Parathyroid adenoma (tissue), 2 donors: ENCODE results near the gene TMEM79.

Source experiments
- H2AFZ ChIP-seq: fragments of 300-600 bp; sonication (generic); one replicate; pipeline ENCODE4 v1.7.0; 2017; ENCODE audit warnings: antibody characterized with exemption, mild to moderate bottlenecking
- H3K27ac ChIP-seq: fragments of 300-600 bp; sonication (generic); one replicate; pipeline ENCODE4 v1.7.0; 2017
- H3K27me3 ChIP-seq: fragments of 300-600 bp; sonication (generic); one replicate; pipeline ENCODE4 v1.7.0; 2017; ENCODE audit warnings: low read length; ENCODE audit not compliant: control insufficient read depth, insufficient read depth
- H3K36me3 ChIP-seq: fragments of 300-600 bp; sonication (generic); one replicate; pipeline ENCODE4 v1.7.0; 2017; ENCODE audit warnings: low read length; ENCODE audit not compliant: control insufficient read depth, insufficient read depth
- H3K4me1 ChIP-seq: fragments of 300-600 bp; sonication (generic); one replicate; pipeline ENCODE4 v1.7.0; 2017; ENCODE audit warnings: control low read depth
- H3K4me2 ChIP-seq: fragments of 300-600 bp; sonication (generic); one replicate; pipeline ENCODE4 v1.7.0; 2017; ENCODE audit warnings: low read length
- H3K4me3 ChIP-seq: fragments of 300-600 bp; sonication (generic); one replicate; pipeline ENCODE4 v1.7.0; 2017; ENCODE audit warnings: low read depth, low read length
- H3K79me2 ChIP-seq: fragments of 300-600 bp; sonication (generic); one replicate; pipeline ENCODE4 v1.7.0; 2017; ENCODE audit warnings: control low read depth
- H3K9ac ChIP-seq: fragments of 300-600 bp; sonication (generic); one replicate; pipeline ENCODE4 v1.7.0; 2017; ENCODE audit warnings: mild to moderate bottlenecking
- H3K9me3 ChIP-seq: fragments of 300-600 bp; sonication (generic); one replicate; pipeline ENCODE4 v1.7.0; 2017; ENCODE audit warnings: low read length; ENCODE audit not compliant: control insufficient read depth
- CTCF ChIP-seq: fragments of 300-600 bp; sonication (generic); IDR thresholded peaks from one replicate; pipeline ENCODE4 v1.7.0; 2017; ENCODE audit warnings: antibody characterized with exemption, mild to moderate bottlenecking
- donor health status: primary hyperparathyroidism.

TMEM79 gene

GRCh38 chr1:156285437-156285836 lies 1.3 kb downstream of the TMEM79 start:
- Histone ChIP-seq H3K4me3 (no peak overlapping the region), H3K4me1 (peaks cover 9% of the 10 kb centered on the region), H3K4me2 (no peak overlapping the region), H3K9me3 (no peaks in the 10 kb centered on the region), H3K27me3 (no peaks in the 10 kb centered on the region), H3K36me3 (no peaks in the 10 kb centered on the region), H2AFZ (no peak overlapping the region), H3K27ac (no peak overlapping the region), H3K79me2 (no peaks in the 10 kb centered on the region), H3K9ac (no peak overlapping the region)
- TF ChIP-seq CTCF = no peak

- Histone ChIP-seq H3K79me2 (no peaks in the 10 kb centered on the region), H3K4me3 (no peak overlapping the region)
These were observed 1.9 kb downstream of the TMEM79 start for GRCh38 chr1:156286061-156286460.

GRCh38 chr1:156289857-156290256 lies 5.7 kb downstream of the TMEM79 start:
- Histone ChIP-seq H3K79me2 (no peaks in the 10 kb centered on the region), H3K27me3 (no peaks in the 10 kb centered on the region), H3K4me3 (no peak overlapping the region), H3K36me3 (no peaks in the 10 kb centered on the region), H3K4me1 (peaks cover 3% of the 10 kb centered on the region), H2AFZ (no peak overlapping the region), H3K4me2 (no peak overlapping the region), H3K9me3 (no peaks in the 10 kb centered on the region), H3K9ac (no peak overlapping the region), H3K27ac (no peak overlapping the region)
- TF ChIP-seq CTCF = no peak

More at GRCh38 chr1:156286061-156286460, 1.9 kb downstream of the TMEM79 start:
- Histone ChIP-seq H2AFZ (no peak overlapping the region), H3K4me1 (peaks cover 10% of the 10 kb centered on the region), H3K4me2 (no peak overlapping the region), H3K27me3 (no peaks in the 10 kb centered on the region), H3K9ac (no peak overlapping the region), H3K9me3 (no peaks in the 10 kb centered on the region), H3K27ac (no peak overlapping the region), H3K36me3 (no peaks in the 10 kb centered on the region)
- no peak for TF ChIP-seq CTCF

- no peaks in the 10 kb centered on the region for H3K79me2 ChIP-seq
These were observed 7.3 kb downstream of the TMEM79 start for GRCh38 chr1:156291226-156292061.

More at GRCh38 chr1:156291226-156292061, 7.3 kb downstream of the TMEM79 start:
- peaks cover 3% of the 10 kb centered on the region for H3K4me1 ChIP-seq
- H3K36me3 ChIP-seq = no peaks in the 10 kb centered on the region
- TF ChIP-seq CTCF = no peak
- H3K4me2 ChIP-seq = peak overlapping the region; percentile 39
- no peaks in the 10 kb centered on the region for H3K27me3 ChIP-seq
- H3K4me3 ChIP-seq = no peak overlapping the region
- H3K27ac ChIP-seq = peak overlapping the region; percentile 52
- no peaks in the 10 kb centered on the region for H3K9me3 ChIP-seq
- no peak overlapping the region for H3K9ac ChIP-seq
- H2AFZ ChIP-seq = peak overlapping the region; percentile 80
